GM21447 (cell line): ENCODE measurements around the gene RAP2C.

ENCODE experiments used
- ATAC-seq: cut with Tn5 transposase; IDR thresholded peaks from one replicate; pipeline ENCODE4 v1.9.1; 2021; ENCODE audit not compliant: unreplicated experiment

RAP2C gene

GRCh38 chrX:132219343-132219768 lies at the start of gene RAP2C:
Gene RAP2C (minus strand): TSS chrX:132219447. CDS start chrX:132217268, 2,179 bp downstream.
- ATAC-seq = peak; percentile 57

- no peak for ATAC-seq
These were observed 48.1 kb upstream of the RAP2C start for GRCh38 chrX:132267392-132267791.

GRCh38 chrX:132266583-132267355 lies 47.5 kb upstream of the RAP2C start:
- no peak for ATAC-seq

- ATAC-seq = no peak
These were observed 43.9 kb upstream of the RAP2C start for GRCh38 chrX:132263127-132263526.

- ATAC-seq = no peak
These were observed 39.3 kb upstream of the RAP2C start for GRCh38 chrX:132258509-132258908.

- ATAC-seq = no peak
These were observed 37.9 kb upstream of the RAP2C start for GRCh38 chrX:132257116-132257515.

GRCh38 chrX:132236121-132236520 lies 16.9 kb upstream of the RAP2C start:
- ATAC-seq = no peak

GRCh38 chrX:132235488-132235887 lies 16.2 kb upstream of the RAP2C start:
- ATAC-seq = no peak

GRCh38 chrX:132231587-132231986 lies 12.3 kb upstream of the RAP2C start:
- ATAC-seq = no peak

- ATAC-seq = no peak
These were observed 8.3 kb upstream of the RAP2C start for GRCh38 chrX:132227383-132228112.

- ATAC-seq = no peak
These were observed 6.9 kb upstream of the RAP2C start for GRCh38 chrX:132226169-132226568.

GRCh38 chrX:132218100-132218812 lies 991 bp downstream of the RAP2C start:
- peak; percentile 43 for ATAC-seq

- peak; percentile 69 for ATAC-seq
These were observed 1.8 kb downstream of the RAP2C start for GRCh38 chrX:132217203-132218073.

- ATAC-seq = peak; percentile 14
These were observed 2.4 kb downstream of the RAP2C start for GRCh38 chrX:132216806-132217202.

GRCh38 chrX:132216283-132216682 lies 3.0 kb downstream of the RAP2C start:
- no peak for ATAC-seq

GRCh38 chrX:132214518-132214917 lies 4.7 kb downstream of the RAP2C start:
- no peak for ATAC-seq

- ATAC-seq = no peak
These were observed 9.7 kb downstream of the RAP2C start for GRCh38 chrX:132209527-132209926.

- no peak for ATAC-seq
These were observed 10.8 kb downstream of the RAP2C start for GRCh38 chrX:132208422-132208821.

GRCh38 chrX:132207996-132208395 lies 11.3 kb downstream of the RAP2C start:
- no peak for ATAC-seq

GRCh38 chrX:132206259-132206658 lies 13.0 kb downstream of the RAP2C start:
- no peak for ATAC-seq

- no peak for ATAC-seq
These were observed 14.6 kb downstream of the RAP2C start for GRCh38 chrX:132204629-132205028.
